Endothelial cell of umbilical vein (primary cell): ENCODE data around the gene CACNA2D3. TPM values are rescaled to one million over a fixed set of nuclear protein-coding genes. Genes with fewer than 3 reads are reported as not detected.

Experiments used
- BruUV-seq: library from RNA; stranded (reverse); fragments of 400-500 nt; replicated peaks from 2 replicates; lab custom pipeline; 2021; lab: Mats Ljungman, UMichigan
- CTCF ChIA-PET: fragments of 300-600, 350-600 bp; sonication (Branson Sonifier 250); formaldehyde crosslinking; loops from one replicate; lab custom pipeline; 2021; ENCODE audit warnings: antibody characterized with exemption, inconsistent platforms; lab: Charles Lee
- POLR2A ChIA-PET: fragments of 300-600, 350-600 bp; sonication (Branson Sonifier 250); formaldehyde crosslinking; loops from one replicate; lab custom pipeline; 2021; ENCODE audit warnings: antibody characterized with exemption, inconsistent platforms; lab: Charles Lee
- DNase-seq: peaks from one replicate; pipeline ENCODE4 v3.0.0-alpha.2; 2011; ENCODE audit warnings: low read depth, low spot score
- FAIRE-seq: peaks from 2 replicates; lab custom pipeline; 2011; peaks lifted over from hg19 to GRCh38; lab: Jason Lieb, UNC
- H2AFZ ChIP-seq: 2 replicates; pipeline ENCODE4 v1.6.0; 2012; ENCODE audit warnings: low read depth, low read length, control low read depth, inconsistent platforms
- H3K27ac ChIP-seq: 2 replicates; pipeline ENCODE4 v1.5.1; 2011; ENCODE audit warnings: low read depth, mild to moderate bottlenecking, control low read depth, low read length, moderate library complexity; ENCODE audit not compliant: insufficient read depth
- H3K27me3 ChIP-seq, 2 experiments: 2 replicates each; pipeline versions ENCODE4 v1.6.0 to v1.6.1; 2011; ENCODE audit warnings: low read length in 2 of 2, mixed read lengths in 1 of 2; ENCODE audit not compliant: control insufficient read depth in 2 of 2, insufficient read depth in 2 of 2
- H3K36me3 ChIP-seq, 2 experiments: 2 replicates in 1 of 2; 3 replicates in 1 of 2; pipeline ENCODE4 v1.5.1; 2011; ENCODE audit warnings: low read length in 2 of 2, mild to moderate bottlenecking in 1 of 2, moderate library complexity in 1 of 2; ENCODE audit not compliant: control insufficient read depth in 2 of 2, insufficient read depth in 2 of 2; ENCODE audit errors: extremely low read depth in 1 of 2
- H3K4me1 ChIP-seq: 3 replicates; pipeline ENCODE4 v1.5.1; 2011; ENCODE audit warnings: mild to moderate bottlenecking, low read length; ENCODE audit not compliant: control insufficient read depth, insufficient read depth; ENCODE audit errors: extremely low read depth
- H3K4me2 ChIP-seq: 2 replicates; pipeline ENCODE4 v1.6.1; 2011; ENCODE audit warnings: low read length, control low read depth, mixed read lengths; ENCODE audit not compliant: insufficient read depth
- H3K4me3 ChIP-seq, 3 experiments: fragments of 200-600 bp in 1 of 3; sonication (generic), shearing (Covaris generic) in 1 of 3; replicated peaks in 1 of 3; 2 replicates each; pipeline ENCODE4 v1.5.1; 2011 to 2016; ENCODE audit warnings: control low read depth in 3 of 3, low read length in 3 of 3, mild to moderate bottlenecking in 2 of 3, inconsistent platforms in 1 of 3, low read depth in 1 of 3, moderate library complexity in 1 of 3; ENCODE audit not compliant: insufficient read depth in 1 of 3
- H3K79me2 ChIP-seq: 2 replicates; pipeline ENCODE4 v1.6.0; 2012; ENCODE audit warnings: low read length, inconsistent platforms; ENCODE audit not compliant: control insufficient read depth, insufficient read depth
- H3K9ac ChIP-seq: replicated peaks from 2 replicates; pipeline ENCODE3; 2011; ENCODE audit warnings: low read length, control low read depth; ENCODE audit not compliant: insufficient read depth; ENCODE audit errors: extremely low read depth
- H3K9me1 ChIP-seq: replicated peaks from 3 replicates; pipeline ENCODE4 v1.6.0; 2011; ENCODE audit warnings: mild to moderate bottlenecking, low read length; ENCODE audit not compliant: control insufficient read depth, insufficient read depth; ENCODE audit errors: extremely low read depth
- H3K9me3 ChIP-seq: replicated peaks from 2 replicates; pipeline ENCODE4 v1.5.1; 2012; ENCODE audit warnings: low read length, inconsistent platforms; ENCODE audit not compliant: control insufficient read depth, insufficient read depth
- H4K20me1 ChIP-seq: replicated peaks from 2 replicates; pipeline ENCODE3; 2011; ENCODE audit warnings: mild to moderate bottlenecking, low read length; ENCODE audit not compliant: control insufficient read depth, insufficient read depth; ENCODE audit errors: extremely low read depth
- CTCF ChIP-seq, 2 donors: IDR thresholded peaks; 1 replicate in 1 of 2; 2 replicates in 1 of 2; pipeline ENCODE4 v1.5.1; 2011; ENCODE audit warnings: low read length in 2 of 2, mild to moderate bottlenecking in 2 of 2, moderate library complexity in 2 of 2, control low read depth in 1 of 2, inconsistent platforms in 1 of 2, low read depth in 1 of 2; ENCODE audit not compliant: insufficient read depth in 1 of 2; ENCODE audit errors: extremely low read depth in 1 of 2
- EZH2 ChIP-seq: IDR thresholded peaks from 2 replicates; pipeline ENCODE4 v1.6.1; 2012; ENCODE audit warnings: borderline replicate concordance, low read depth, mild to moderate bottlenecking, moderate library complexity, low read length, inconsistent platforms; ENCODE audit not compliant: severe bottlenecking
- FOS ChIP-seq: IDR thresholded peaks from 2 replicates; pipeline ENCODE4 v1.6.1; 2011; ENCODE audit warnings: mild to moderate bottlenecking, low read length, moderate library complexity, borderline replicate concordance; ENCODE audit not compliant: insufficient read depth
- GATA2 ChIP-seq: IDR thresholded peaks from 2 replicates; pipeline ENCODE4 v1.7.0; 2011; ENCODE audit warnings: low read depth, mild to moderate bottlenecking, moderate library complexity, mixed read lengths, low read length; ENCODE audit not compliant: insufficient read length, insufficient read depth
- JUN ChIP-seq: IDR thresholded peaks from 2 replicates; pipeline ENCODE4 v1.6.1; 2011; ENCODE audit warnings: borderline replicate concordance, low read depth; ENCODE audit not compliant: insufficient read length, insufficient read depth
- MAX ChIP-seq: IDR thresholded peaks from 2 replicates; pipeline ENCODE4 v1.6.1; 2011; ENCODE audit not compliant: insufficient read depth, insufficient read length
- MYC ChIP-seq: IDR thresholded peaks from one replicate; pipeline ENCODE4 v1.6.1; 2011; ENCODE audit warnings: mild to moderate bottlenecking, low read depth, low read length
- POLR2A ChIP-seq: IDR thresholded peaks from 2 replicates; pipeline ENCODE4 v1.6.1; 2012; ENCODE audit warnings: low read depth, mild to moderate bottlenecking, control low read depth, low read length
- POLR2AphosphoS5 ChIP-seq: IDR thresholded peaks from 2 replicates; pipeline ENCODE4 v1.6.1; 2012; ENCODE audit warnings: low read depth, mild to moderate bottlenecking, control low read depth, low read length, moderate library complexity; ENCODE audit not compliant: insufficient read depth
- dilution Hi-C: fragments of 300-500 bp; cut with MboI; formaldehyde crosslinking; loops from one replicate; pipeline ENCODE4 v1.15.0; 2019; ENCODE audit warnings: low sequenced_read_pairs; ENCODE audit not compliant: extremely low pct_ligation_motif_present
- intact Hi-C: fragments of 100-400 bp; cut with micrococcal nuclease; formaldehyde crosslinking; loops from one replicate; pipeline ENCODE4 v1.10.0; 2022
- polyA plus RNA-seq, 4 experiments: library from polyadenylated mRNA; depleted of rRNA in 3 of 4; stranded (reverse) in 3 of 4; unstranded in 1 of 4; fragments of >200 nt; gene quantifications; 2 replicates each; pipeline versions ENCODE4 v1.2.1 to v1.2.3, GENCODE V29; 2011 to 2012; ENCODE audit warnings: missing spikeins in 1 of 4
- total RNA-seq: library from RNA; stranded (reverse); gene quantifications from 2 replicates; pipeline ENCODE4 v1.2.3, GENCODE V29; 2021

The CACNA2D3 gene
- total and polyA plus RNA-seq, 2 donors (not counting 3 experiments of a cell fraction or from before 2014, with no cell fraction given), result not detected

- Histone ChIP-seq H3K9me3 (no peaks in the 10 kb centered on the region), H3K79me2 (no peaks in the 10 kb centered on the region), H3K27me3 (no peaks in the 10 kb centered on the region), H3K4me1 (no peaks in the 10 kb centered on the region), H4K20me1 (no peaks in the 10 kb centered on the region), H2AFZ (no peak overlapping the region), H3K9ac (no peak overlapping the region), H3K4me3 (no peak overlapping the region), H3K4me2 (no peak overlapping the region), H3K27ac (no peak overlapping the region), H3K36me3 (no peaks in the 10 kb centered on the region), H3K9me1 (no peaks in the 10 kb centered on the region)
- dilution Hi-C loops, result no loop called here
- ChIA-PET POLR2A (no interaction called here), CTCF (interaction anchor here (0.6 kb wide), 1 partner anchor 10 kb away, joined by 3 read pairs; no protein-coding TSS in a partner anchor)
- DNase-seq (no peak), FAIRE-seq (no peak)
- intact Hi-C loops, result no loop called here
- TF ChIP-seq JUN (no peak), EZH2 (no peak), POLR2A (no peak), MYC (no peak), MAX (no peak), CTCF (IDR thresholded peaks at IDR 0.05; ENCODE audit: extremely low read depth in 1 of 2, insufficient read depth in 1 of 2, low read depth in 1 of 2, low read length in 2 of 2) (no peak), GATA2 (no peak), POLR2AphosphoS5 (no peak), FOS (no peak)
- no TSS peak for BruUV-seq
These were observed 148.6 kb downstream of the CACNA2D3 start for GRCh38 chr3:54270816-54271526.
